Activated naive CD8-positive, alpha-beta T cell (primary cell): ENCODE measurements around the gene A1BG.
A peak's percentile ranks its signal among the peaks of the same experiment; 100 is the strongest.
"Not testable (repeated sequence)": the region's sequence is repeated elsewhere in the genome, so short reads cannot be mapped to it uniquely, and the experiment has no call there.

Experiments
- H3K27ac Mint-ChIP-seq: one replicate; pipeline ENCODE4 v1.8.0; 2021; ENCODE audit warnings: mixed read lengths
- H3K27me3 Mint-ChIP-seq: one replicate; pipeline ENCODE4 v1.8.0; 2021; ENCODE audit warnings: mixed read lengths
- H3K36me3 Mint-ChIP-seq: one replicate; pipeline ENCODE4 v1.8.0; 2021; ENCODE audit warnings: mixed read lengths
- H3K4me1 Mint-ChIP-seq: one replicate; pipeline ENCODE4 v1.8.0; 2021; ENCODE audit warnings: low read depth, mixed read lengths
- H3K4me3 Mint-ChIP-seq: one replicate; pipeline ENCODE4 v1.8.0; 2021; ENCODE audit warnings: mild to moderate bottlenecking, mixed read lengths
- H3K9me3 Mint-ChIP-seq: one replicate; pipeline ENCODE4 v1.8.0; 2021; ENCODE audit warnings: low read depth, mixed read lengths

A1BG gene

GRCh38 chr19:58310685-58311084, 42.6 kb downstream of the A1BG start:
- Mint-ChIP-seq H3K4me1 (peaks cover 36% of the 10 kb centered on the region), H3K36me3 (peaks cover 39% of the 10 kb centered on the region)
- not testable (repeated sequence) for H3K27ac Mint-ChIP-seq, H3K9me3 Mint-ChIP-seq, H3K27me3 Mint-ChIP-seq, H3K4me3 Mint-ChIP-seq

GRCh38 chr19:58307736-58308135, 45.6 kb downstream of the A1BG start:
- Mint-ChIP-seq H3K4me3 (peak overlapping the region; percentile 33), H3K27me3 (no peaks in the 10 kb centered on the region), H3K4me1 (peaks cover 50% of the 10 kb centered on the region), H3K9me3 (no peaks in the 10 kb centered on the region), H3K36me3 (peaks cover 28% of the 10 kb centered on the region), H3K27ac (no peak overlapping the region)

- Mint-ChIP-seq H3K9me3 (no peaks in the 10 kb centered on the region), H3K4me3 (peak overlapping the region; percentile 96), H3K4me1 (peaks cover 47% of the 10 kb centered on the region), H3K36me3 (peaks cover 24% of the 10 kb centered on the region), H3K27me3 (no peaks in the 10 kb centered on the region), H3K27ac (peak overlapping the region; percentile 98)
Observed at GRCh38 chr19:58305932-58306323, 47.4 kb downstream of the A1BG start.

GRCh38 chr19:58305065-58305931, 48.0 kb downstream of the A1BG start, which contains the start of gene ERVK3-1:
Gene ERVK3-1 (plus strand): TSS chr19:58305377. CDS start chr19:58312169, 6,792 bp downstream.
- peaks cover 47% of the 10 kb centered on the region for H3K4me1 Mint-ChIP-seq
- H3K4me3 Mint-ChIP-seq: peak within 1 kb of the TSS; percentile 96
- H3K27ac Mint-ChIP-seq: peak within 1 kb of the TSS; percentile 98
- no peaks in the 10 kb centered on the region for H3K9me3 Mint-ChIP-seq
- peaks cover 25% of the 10 kb centered on the region for H3K36me3 Mint-ChIP-seq
- no peaks in the 10 kb centered on the region for H3K27me3 Mint-ChIP-seq

GRCh38 chr19:58304748-58305064, 48.6 kb downstream of the A1BG start:
- H3K4me1 Mint-ChIP-seq: peaks cover 48% of the 10 kb centered on the region
- no peaks in the 10 kb centered on the region for H3K9me3 Mint-ChIP-seq
- H3K4me3 Mint-ChIP-seq: peak overlapping the region; percentile 96
- peak overlapping the region; percentile 98 for H3K27ac Mint-ChIP-seq
- no peaks in the 10 kb centered on the region for H3K27me3 Mint-ChIP-seq
- peaks cover 26% of the 10 kb centered on the region for H3K36me3 Mint-ChIP-seq

- Mint-ChIP-seq H3K36me3 (peaks cover 25% of the 10 kb centered on the region), H3K9me3 (no peaks in the 10 kb centered on the region), H3K4me1 (peaks cover 46% of the 10 kb centered on the region), H3K27me3 (no peaks in the 10 kb centered on the region), H3K4me3 (peak overlapping the region; percentile 96), H3K27ac (peak overlapping the region; percentile 98)
Observed at GRCh38 chr19:58304255-58304654, 49.0 kb downstream of the A1BG start.

GRCh38 chr19:58300620-58301019, 52.7 kb downstream of the A1BG start:
- no peak overlapping the region for H3K4me3 Mint-ChIP-seq
- H3K27me3 Mint-ChIP-seq: no peaks in the 10 kb centered on the region
- H3K4me1 Mint-ChIP-seq: peaks cover 16% of the 10 kb centered on the region
- no peak overlapping the region for H3K27ac Mint-ChIP-seq
- H3K36me3 Mint-ChIP-seq: peaks cover 21% of the 10 kb centered on the region
- no peaks in the 10 kb centered on the region for H3K9me3 Mint-ChIP-seq

GRCh38 chr19:58296104-58296503, 57.2 kb downstream of the A1BG start:
- H3K9me3 Mint-ChIP-seq: peaks cover 4% of the 10 kb centered on the region
- H3K27me3 Mint-ChIP-seq: no peaks in the 10 kb centered on the region
- H3K4me3 Mint-ChIP-seq: no peak overlapping the region
- H3K27ac Mint-ChIP-seq: no peak overlapping the region
- H3K4me1 Mint-ChIP-seq: peaks cover 4% of the 10 kb centered on the region
- H3K36me3 Mint-ChIP-seq: peaks cover 47% of the 10 kb centered on the region
